ENCODE results near the gene LHX8.

DNA sequence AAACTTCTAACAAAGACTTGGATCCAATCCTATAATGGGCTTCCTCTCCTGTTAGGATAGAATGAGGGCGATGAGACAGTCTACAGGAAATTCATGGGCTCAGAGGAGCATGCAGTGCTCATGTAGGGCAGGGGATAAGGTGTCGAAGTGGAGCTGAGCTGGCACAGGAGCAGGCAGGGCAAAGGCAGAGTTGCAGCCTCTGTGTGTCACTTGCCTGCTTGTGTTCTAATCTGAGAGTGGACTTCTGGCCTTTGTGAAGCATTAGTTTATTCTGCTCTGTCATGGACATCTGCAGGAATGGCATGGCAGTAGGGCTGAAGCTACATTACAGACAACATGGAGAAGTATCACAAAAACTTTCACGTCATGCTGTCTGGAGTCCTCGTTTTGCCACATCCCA is 32.6 kb downstream of the LHX8 start:
- TF ChIP-seq, protein P1, sequence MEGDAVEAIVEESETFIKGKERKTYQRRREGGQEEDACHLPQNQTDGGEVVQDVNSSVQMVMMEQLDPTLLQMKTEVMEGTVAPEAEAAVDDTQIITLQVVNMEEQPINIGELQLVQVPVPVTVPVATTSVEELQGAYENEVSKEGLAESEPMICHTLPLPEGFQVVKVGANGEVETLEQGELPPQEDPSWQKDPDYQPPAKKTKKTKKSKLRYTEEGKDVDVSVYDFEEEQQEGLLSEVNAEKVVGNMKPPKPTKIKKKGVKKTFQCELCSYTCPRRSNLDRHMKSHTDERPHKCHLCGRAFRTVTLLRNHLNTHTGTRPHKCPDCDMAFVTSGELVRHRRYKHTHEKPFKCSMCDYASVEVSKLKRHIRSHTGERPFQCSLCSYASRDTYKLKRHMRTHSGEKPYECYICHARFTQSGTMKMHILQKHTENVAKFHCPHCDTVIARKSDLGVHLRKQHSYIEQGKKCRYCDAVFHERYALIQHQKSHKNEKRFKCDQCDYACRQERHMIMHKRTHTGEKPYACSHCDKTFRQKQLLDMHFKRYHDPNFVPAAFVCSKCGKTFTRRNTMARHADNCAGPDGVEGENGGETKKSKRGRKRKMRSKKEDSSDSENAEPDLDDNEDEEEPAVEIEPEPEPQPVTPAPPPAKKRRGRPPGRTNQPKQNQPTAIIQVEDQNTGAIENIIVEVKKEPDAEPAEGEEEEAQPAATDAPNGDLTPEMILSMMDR (IDR thresholded peaks at IDR 0.05) = no peak
- no peak for TF ChIP-seq POLR2A (IDR thresholded peaks at IDR 0.05)

Measured in uterus (tissue), 2 donors.